Trophoblast cell (in vitro differentiated cells and primary cell): ENCODE measurements around the gene TRMT13.

Experiments used
- DNase-seq, 2 donors: peaks; one replicate each; pipeline ENCODE4 v3.0.0-alpha.2; 2016
- H2AFZ ChIP-seq: 2 replicates; pipeline ENCODE4 v1.6.1; 2013; ENCODE audit warnings: low read length, moderate library complexity, mild to moderate bottlenecking; ENCODE audit not compliant: insufficient read depth, poor library complexity
- H2AK5ac ChIP-seq: 2 replicates; pipeline ENCODE4 v1.6.1; 2013; ENCODE audit warnings: mild to moderate bottlenecking, low read length
- H2BK120ac ChIP-seq: 2 replicates; pipeline ENCODE4 v1.6.1; 2013; ENCODE audit warnings: low read length, mild to moderate bottlenecking, moderate library complexity; ENCODE audit not compliant: insufficient read depth, poor library complexity
- H2BK12ac ChIP-seq: 2 replicates; pipeline ENCODE4 v1.6.1; 2013; ENCODE audit warnings: mild to moderate bottlenecking, low read length, moderate library complexity
- H2BK5ac ChIP-seq: 2 replicates; pipeline ENCODE4 v1.6.1; 2013; ENCODE audit warnings: low read length, low read depth, moderate library complexity, mild to moderate bottlenecking; ENCODE audit not compliant: poor library complexity
- H3K14ac ChIP-seq: 2 replicates; pipeline ENCODE4 v1.6.1; 2013; ENCODE audit warnings: mild to moderate bottlenecking, low read length
- H3K18ac ChIP-seq: 2 replicates; pipeline ENCODE4 v1.6.1; 2013; ENCODE audit warnings: mild to moderate bottlenecking, low read length
- H3K23ac ChIP-seq: 2 replicates; pipeline ENCODE4 v1.6.1; 2013; ENCODE audit warnings: low read length
- H3K27ac ChIP-seq: 2 replicates; pipeline ENCODE4 v1.5.1; 2013; ENCODE audit warnings: low read depth, mild to moderate bottlenecking, inconsistent platforms, low read length, moderate library complexity
- H3K27me3 ChIP-seq: 2 replicates; pipeline ENCODE4 v1.6.1; 2013; ENCODE audit warnings: inconsistent platforms, mild to moderate bottlenecking, low read length, moderate library complexity; ENCODE audit not compliant: insufficient read depth
- H3K36me3 ChIP-seq, 2 experiments: 1 replicate in 1 of 2; 2 replicates in 1 of 2; pipeline ENCODE4 v1.6.1; 2013; ENCODE audit warnings: low read length in 2 of 2, mild to moderate bottlenecking in 2 of 2, moderate library complexity in 1 of 2; ENCODE audit not compliant: insufficient read depth in 2 of 2, control insufficient read depth in 1 of 2
- H3K4ac ChIP-seq: 2 replicates; pipeline ENCODE4 v1.6.1; 2013; ENCODE audit warnings: low read depth, mild to moderate bottlenecking, low read length, moderate library complexity
- H3K4me1 ChIP-seq, 2 experiments: 1 replicate in 1 of 2; 2 replicates in 1 of 2; pipeline ENCODE4 v1.6.1; 2013; ENCODE audit warnings: low read length in 2 of 2, mild to moderate bottlenecking in 2 of 2, moderate library complexity in 1 of 2; ENCODE audit not compliant: insufficient read depth in 2 of 2, control insufficient read depth in 1 of 2
- H3K4me2 ChIP-seq: 2 replicates; pipeline ENCODE4 v1.6.1; 2013; ENCODE audit warnings: inconsistent platforms, mild to moderate bottlenecking, low read length, moderate library complexity
- H3K4me3 ChIP-seq: 2 replicates; pipeline ENCODE4 v1.5.1; 2013; ENCODE audit warnings: mild to moderate bottlenecking, low read depth, low read length, inconsistent platforms
- H3K79me1 ChIP-seq: one replicate; pipeline ENCODE4 v1.6.1; 2013; ENCODE audit warnings: low read length
- H3K79me2 ChIP-seq: 2 replicates; pipeline ENCODE4 v1.6.1; 2013; ENCODE audit warnings: low read length, mild to moderate bottlenecking; ENCODE audit not compliant: control insufficient read depth, insufficient read depth, poor library complexity
- H3K9ac ChIP-seq: 2 replicates; pipeline ENCODE4 v1.6.1; 2013; ENCODE audit warnings: mild to moderate bottlenecking, low read length
- H3K9me3 ChIP-seq: 2 replicates; pipeline ENCODE4 v1.6.1; 2013; ENCODE audit warnings: low read depth, mild to moderate bottlenecking, control low read depth, inconsistent platforms, low read length; ENCODE audit not compliant: insufficient read depth
- H4K12ac ChIP-seq: 2 replicates; pipeline ENCODE4 v1.6.1; 2013; ENCODE audit warnings: low read depth, mild to moderate bottlenecking, low read length, moderate library complexity
- H4K8ac ChIP-seq: 2 replicates; pipeline ENCODE4 v1.6.1; 2013; ENCODE audit warnings: low read depth, mild to moderate bottlenecking, low read length, moderate library complexity
- H4K91ac ChIP-seq: one replicate; pipeline ENCODE4 v1.6.1; 2013; ENCODE audit warnings: low read depth, mild to moderate bottlenecking, low read length, moderate library complexity
- WGBS: extraction: QIAGEN DNeasy Blood & Tissue Kit; methylation state at CpG from one replicate; pipeline ENCODE4 v1.1.7; 2013; ENCODE audit warnings: missing lambda C conversion rate; ENCODE audit not compliant: insufficient read length, insufficient coverage; ENCODE audit errors: extremely low coverage; 5-methylcytosine and 5-hydroxymethylcytosine counted together

TRMT13 gene

GRCh38 chr1:100100202-100100601 is 32.8 kb upstream of the TRMT13 start:
- Histone ChIP-seq H2AFZ (no peak overlapping the region), H3K4ac (no peak overlapping the region), H2AK5ac (no peak overlapping the region), H4K91ac (no peak overlapping the region), H3K9ac (no peak overlapping the region), H3K27ac (no peak overlapping the region), H3K79me1 (no peaks in the 10 kb centered on the region), H3K14ac (no peak overlapping the region), H4K12ac (no peak overlapping the region), H3K4me3 (no peak overlapping the region), H2BK5ac (no peak overlapping the region), H3K27me3 (no peaks in the 10 kb centered on the region), H4K8ac (no peak overlapping the region), H2BK12ac (no peak overlapping the region), H3K23ac (no peak overlapping the region), H2BK120ac (no peak overlapping the region), H3K18ac (no peak overlapping the region), H3K79me2 (no peaks in the 10 kb centered on the region), H3K4me2 (no peak overlapping the region), H3K9me3 (no peaks in the 10 kb centered on the region), H3K36me3 (peaks cover 11 to 14% of the 10 kb centered on the region in 2 experiments), H3K4me1 (no peaks in the 10 kb centered on the region)
- DNase-seq: no peak
- no CpG with 5 or more reads among the region's 1 CpG for WGBS

GRCh38 chr1:100101564-100101963 is 31.4 kb upstream of the TRMT13 start:
- no peak overlapping the region for H3K27ac ChIP-seq
- no peak overlapping the region for H4K12ac ChIP-seq
- H4K91ac ChIP-seq: no peak overlapping the region
- peaks cover 12 to 17% of the 10 kb centered on the region in 2 experiments for H3K36me3 ChIP-seq
- H2BK5ac ChIP-seq: no peak overlapping the region
- H3K23ac ChIP-seq: no peak overlapping the region
- H3K4me1 ChIP-seq: no peaks in the 10 kb centered on the region
- H3K9ac ChIP-seq: no peak overlapping the region
- DNase-seq: no peak
- no peak overlapping the region for H3K4me3 ChIP-seq
- H4K8ac ChIP-seq: no peak overlapping the region
- no peaks in the 10 kb centered on the region for H3K27me3 ChIP-seq
- no peak overlapping the region for H3K4ac ChIP-seq
- H3K14ac ChIP-seq: no peak overlapping the region
- H3K4me2 ChIP-seq: no peak overlapping the region
- no peak overlapping the region for H2BK120ac ChIP-seq
- no peak overlapping the region for H3K18ac ChIP-seq
- no peak overlapping the region for H2BK12ac ChIP-seq
- H3K9me3 ChIP-seq: no peaks in the 10 kb centered on the region
- no peaks in the 10 kb centered on the region for H3K79me1 ChIP-seq
- H2AFZ ChIP-seq: no peak overlapping the region
- WGBS: no CpG with 5 or more reads among the region's 2 CpGs
- H3K79me2 ChIP-seq: no peaks in the 10 kb centered on the region
- no peak overlapping the region for H2AK5ac ChIP-seq

- no peak for DNase-seq
- Histone ChIP-seq H3K4me1 (no peaks in the 10 kb centered on the region), H3K9ac (no peak overlapping the region), H3K27ac (no peak overlapping the region), H3K36me3 (peaks cover 10 to 11% of the 10 kb centered on the region in 2 experiments), H2AK5ac (no peak overlapping the region), H3K4me2 (no peak overlapping the region), H4K91ac (no peak overlapping the region), H4K12ac (no peak overlapping the region), H2BK12ac (no peak overlapping the region), H3K79me2 (no peaks in the 10 kb centered on the region), H3K4me3 (no peak overlapping the region), H3K23ac (no peak overlapping the region), H2AFZ (no peak overlapping the region), H3K4ac (no peak overlapping the region), H2BK5ac (no peak overlapping the region), H3K18ac (no peak overlapping the region), H2BK120ac (no peak overlapping the region), H3K27me3 (no peaks in the 10 kb centered on the region), H3K9me3 (no peaks in the 10 kb centered on the region), H3K79me1 (no peaks in the 10 kb centered on the region), H3K14ac (no peak overlapping the region), H4K8ac (no peak overlapping the region)
- no CpG with 5 or more reads among the region's 4 CpGs for WGBS
Measured at GRCh38 chr1:100107696-100108095, 25.3 kb upstream of the TRMT13 start.

GRCh38 chr1:100109554-100110066 is 23.4 kb upstream of the TRMT13 start:
- H3K79me2 ChIP-seq: no peaks in the 10 kb centered on the region
- H3K27ac ChIP-seq: no peak overlapping the region
- H4K12ac ChIP-seq: no peak overlapping the region
- H2BK5ac ChIP-seq: no peak overlapping the region
- H3K9me3 ChIP-seq: no peaks in the 10 kb centered on the region
- H2AFZ ChIP-seq: no peak overlapping the region
- H3K9ac ChIP-seq: no peak overlapping the region
- H2BK12ac ChIP-seq: no peak overlapping the region
- H4K8ac ChIP-seq: no peak overlapping the region
- H3K27me3 ChIP-seq: no peaks in the 10 kb centered on the region
- no peak overlapping the region for H3K14ac ChIP-seq
- no peak overlapping the region for H4K91ac ChIP-seq
- no peak overlapping the region for H2BK120ac ChIP-seq
- H3K18ac ChIP-seq: no peak overlapping the region
- no peak overlapping the region for H2AK5ac ChIP-seq
- H3K23ac ChIP-seq: no peak overlapping the region
- peaks cover 3 to 7% of the 10 kb centered on the region in 2 experiments for H3K36me3 ChIP-seq
- H3K4me2 ChIP-seq: no peak overlapping the region
- no peak overlapping the region for H3K4ac ChIP-seq
- H3K4me3 ChIP-seq: no peak overlapping the region
- no peaks in the 10 kb centered on the region for H3K79me1 ChIP-seq
- no peak for DNase-seq
- no peaks in the 10 kb centered on the region for H3K4me1 ChIP-seq
